ENCODE results near the gene TMC3.

Gene TMC3

GRCh38 chr15:81322676-81323253, 51.2 kb downstream of the TMC3 start:
- no peak for DNase-seq (ENCODE audit: low read depth)

DNA sequence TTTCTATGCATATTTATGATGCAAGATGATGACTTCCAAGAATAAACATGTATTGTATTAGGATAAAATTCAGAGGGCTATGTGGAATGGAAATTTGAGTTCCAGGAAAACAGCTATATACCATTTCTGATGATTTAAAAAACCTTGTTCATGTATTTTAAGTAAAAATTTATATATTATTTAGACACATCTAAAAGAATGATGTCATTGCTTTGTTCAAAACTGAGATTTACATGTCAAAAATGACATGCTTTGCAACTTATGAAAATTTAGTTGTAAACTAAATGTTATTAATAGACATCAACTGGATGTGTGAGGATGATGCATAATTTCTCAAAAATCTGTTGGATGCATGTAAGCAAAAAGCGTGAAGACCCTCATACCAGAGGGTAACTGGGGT, 52.3 kb downstream of the TMC3 start:
- no peak for DNase-seq (ENCODE audit: low read depth)

DNA sequence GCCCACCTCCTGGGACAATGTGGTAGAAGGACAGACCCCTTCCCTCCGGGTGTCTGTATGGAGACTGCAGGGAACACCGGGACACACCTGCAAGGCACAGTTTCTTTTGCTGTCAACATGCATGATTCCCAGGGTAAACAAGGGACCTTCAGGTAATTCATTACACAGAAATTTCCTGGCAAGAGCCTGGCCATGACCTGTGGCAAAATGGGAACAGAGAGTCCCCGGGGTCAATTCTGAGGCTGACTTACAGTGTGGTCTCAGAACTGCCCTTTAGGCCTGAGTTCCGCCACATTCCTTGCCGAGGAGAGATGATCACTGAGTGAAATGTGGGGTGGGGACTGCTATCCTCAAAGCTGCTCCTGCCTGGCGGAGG, 56.4 kb downstream of the TMC3 start:
- DNase-seq (ENCODE audit: low read depth) = no peak

GRCh38 chr15:81316267-81316666, 57.7 kb downstream of the TMC3 start:
- no peak for DNase-seq (ENCODE audit: low read depth)

- DNase-seq (ENCODE audit: low read depth) = no peak
Observed at GRCh38 chr15:81315452-81316175, 58.4 kb downstream of the TMC3 start.

GRCh38 chr15:81314378-81314777, 59.6 kb downstream of the TMC3 start:
- no peak for DNase-seq (ENCODE audit: low read depth)

- DNase-seq (ENCODE audit: low read depth) = no peak
Observed at GRCh38 chr15:81313686-81314085, 60.3 kb downstream of the TMC3 start.

DNA sequence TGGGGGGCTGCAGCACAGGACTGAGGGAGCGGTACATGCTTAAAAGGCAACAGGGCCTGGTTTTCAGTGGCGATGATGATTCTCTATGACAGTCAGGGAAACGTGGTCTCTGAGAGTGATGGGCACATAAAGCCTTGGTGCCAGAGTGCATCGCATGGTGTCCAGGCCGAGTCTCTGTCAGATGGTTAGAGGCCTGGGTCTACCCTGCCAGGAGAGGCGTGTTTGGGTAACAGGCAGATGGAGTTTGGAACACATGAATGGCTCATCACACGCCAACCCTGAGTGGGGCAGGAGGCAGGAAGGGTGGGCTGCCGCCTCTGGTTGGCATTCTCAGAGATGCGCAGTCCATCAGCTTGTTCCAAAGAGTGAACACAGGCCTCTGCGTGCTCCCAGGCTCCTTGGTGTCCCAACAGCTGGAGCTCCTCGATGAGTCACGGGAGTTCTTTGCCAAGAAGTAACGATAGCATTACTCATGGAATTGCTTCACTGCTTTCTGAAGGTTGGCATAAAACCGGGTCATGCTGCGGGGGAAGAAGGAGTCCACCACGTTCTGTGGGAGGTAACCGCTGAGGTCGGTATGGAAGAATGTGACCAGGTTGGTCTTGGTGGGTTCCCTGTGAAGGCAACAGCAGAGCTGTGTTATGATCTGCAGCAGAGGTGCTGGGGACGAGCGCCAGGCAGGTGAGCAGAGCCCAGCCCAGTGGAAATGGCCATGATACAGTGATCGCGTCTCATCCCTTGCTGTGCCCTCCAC, 61.0 kb downstream of the TMC3 start:
- peak; percentile 97 for DNase-seq (ENCODE audit: low read depth)

GRCh38 chr15:81311752-81312464, 62.1 kb downstream of the TMC3 start:
- DNase-seq (ENCODE audit: low read depth) = no peak

- DNase-seq (ENCODE audit: low read depth) = no peak
Observed at GRCh38 chr15:81310480-81310879, 63.5 kb downstream of the TMC3 start.

- no peak for DNase-seq (ENCODE audit: low read depth)
Observed at GRCh38 chr15:81309647-81310450, 64.2 kb downstream of the TMC3 start.

DNA sequence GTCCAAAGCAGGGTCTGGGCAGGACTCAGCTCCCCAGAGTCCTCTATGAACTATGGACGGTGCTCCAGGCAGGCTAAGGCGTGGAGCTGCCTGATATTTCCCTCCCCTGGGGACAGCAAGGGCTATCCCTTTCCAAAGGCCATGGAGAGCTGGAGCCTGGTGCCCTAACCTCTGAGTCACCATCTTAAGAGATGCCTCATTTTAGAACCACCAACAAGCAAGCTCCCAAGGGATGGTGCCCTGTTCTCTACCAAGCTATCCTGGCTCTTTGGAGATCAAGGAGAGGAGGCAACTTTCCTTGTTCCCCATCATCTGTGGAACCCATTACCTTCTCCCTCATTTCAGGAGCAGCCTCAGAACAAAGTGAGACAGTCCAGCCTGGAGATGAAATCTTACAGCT, 65.8 kb downstream of the TMC3 start:
- peak; percentile 30 for DNase-seq (ENCODE audit: low read depth)

DNA sequence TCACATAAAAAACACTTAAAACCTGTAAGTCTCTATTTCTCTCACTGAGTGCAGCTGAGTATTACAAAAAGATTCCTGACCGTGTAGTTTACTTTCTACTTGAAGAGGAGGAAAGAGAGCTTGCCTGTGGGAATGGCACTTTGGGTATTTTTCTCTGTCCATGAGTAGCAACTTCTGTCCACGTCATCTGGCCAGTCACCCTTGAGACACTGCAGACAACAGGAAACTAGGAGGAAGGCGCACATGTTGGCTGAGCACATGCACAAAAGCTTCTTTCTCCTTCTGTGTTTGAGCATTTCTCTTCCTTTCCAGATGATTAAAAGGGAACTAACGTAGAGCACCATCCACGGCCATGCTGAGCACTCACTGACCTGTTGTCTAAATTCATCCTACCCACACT, 69.8 kb downstream of the TMC3 start:
- DNase-seq (ENCODE audit: low read depth) = peak; percentile 43

DNA sequence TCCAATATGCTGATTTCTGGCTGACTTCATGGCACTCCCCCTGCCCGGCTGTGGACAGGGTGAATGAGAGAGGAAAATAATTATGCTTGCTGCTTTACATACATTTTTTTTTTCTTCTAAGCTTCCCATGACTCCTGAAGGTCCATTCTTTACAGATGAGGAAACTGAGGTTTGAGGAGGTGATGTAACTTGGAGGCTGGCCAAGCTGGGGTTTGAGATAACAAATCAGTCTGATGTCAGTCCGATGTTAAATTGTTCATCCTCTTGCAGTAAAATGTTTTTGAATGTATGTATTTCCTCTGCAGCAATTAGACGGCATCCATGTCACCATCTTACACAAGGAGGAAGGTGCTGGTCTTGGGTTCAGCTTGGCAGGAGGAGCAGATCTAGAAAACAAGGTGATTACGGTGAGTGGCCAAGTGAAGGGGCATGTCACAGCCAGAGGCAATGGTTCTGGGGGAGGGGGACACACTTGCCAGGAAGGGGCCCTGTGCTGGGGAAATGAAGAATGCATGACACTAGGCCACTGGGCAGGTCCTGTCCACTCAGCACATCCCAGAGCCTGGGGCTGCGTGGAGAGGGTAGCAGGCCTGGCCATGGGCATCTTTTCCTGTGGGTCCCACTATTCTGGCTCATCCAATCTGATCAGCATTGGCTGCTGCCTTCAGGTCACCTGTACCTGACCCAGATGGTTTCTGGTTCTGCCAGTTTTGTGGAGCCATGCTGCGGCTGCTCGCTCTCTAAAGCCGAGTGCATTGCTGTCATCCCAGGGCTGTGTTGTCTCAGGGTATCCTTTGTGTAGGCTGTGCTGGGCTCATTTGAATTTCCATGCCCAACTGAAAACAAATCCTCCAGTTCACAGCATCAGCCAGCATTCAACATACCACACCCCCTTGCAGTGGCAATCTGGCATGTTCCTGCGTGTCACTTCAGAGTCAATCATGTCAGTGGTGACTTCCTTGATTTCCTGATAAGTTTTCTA, 70.5 kb downstream of the TMC3 start:
- no peak for DNase-seq (ENCODE audit: low read depth)

GRCh38 chr15:81302701-81303109, 71.3 kb downstream of the TMC3 start:
- DNase-seq (ENCODE audit: low read depth) = no peak

GRCh38 chr15:81301815-81302399, 72.1 kb downstream of the TMC3 start:
- no peak for DNase-seq (ENCODE audit: low read depth)

DNA sequence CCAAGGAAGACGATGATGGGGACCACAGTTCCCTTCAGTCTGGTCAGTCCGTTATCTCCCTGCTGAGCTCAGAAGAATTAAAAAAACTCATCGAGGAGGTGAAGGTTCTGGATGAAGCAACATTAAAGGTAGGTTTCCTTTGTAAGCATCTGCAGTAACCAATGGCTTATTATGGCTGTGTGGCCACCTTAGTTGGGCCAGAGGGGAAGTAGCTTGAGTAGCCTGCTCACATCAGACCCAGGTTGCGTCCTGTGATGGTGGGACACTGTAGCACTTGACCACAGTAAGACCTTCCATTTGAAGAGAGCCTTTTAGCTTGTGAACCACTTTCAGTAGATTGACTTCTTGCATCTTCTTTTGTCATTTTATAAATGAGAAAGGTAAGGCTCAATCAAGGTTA, 72.6 kb downstream of the TMC3 start:
- no peak for DNase-seq (ENCODE audit: low read depth)

GRCh38 chr15:81299630-81300273, 74.3 kb downstream of the TMC3 start:
- no peak for DNase-seq (ENCODE audit: low read depth)

DNA sequence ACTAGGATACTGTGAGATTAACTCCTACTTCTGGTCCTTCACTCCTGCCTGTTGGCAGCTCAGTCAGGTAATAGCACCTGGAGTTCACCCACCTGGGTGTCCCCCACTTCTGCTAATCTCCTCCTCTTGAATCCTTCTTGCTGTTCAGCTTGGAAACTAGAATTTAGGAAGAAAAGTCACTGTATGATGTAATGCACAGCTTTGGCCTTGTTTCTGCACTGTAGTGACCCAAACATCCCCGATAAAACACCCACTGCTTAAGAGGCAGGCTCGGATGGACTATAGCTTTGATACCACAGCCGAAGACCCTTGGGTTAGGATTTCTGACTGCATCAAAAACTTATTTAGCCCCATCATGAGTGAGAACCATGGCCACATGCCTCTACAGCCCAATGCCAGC, 74.9 kb downstream of the TMC3 start:
- no peak for DNase-seq (ENCODE audit: low read depth)

GRCh38 chr15:81298611-81299010, 75.4 kb downstream of the TMC3 start:
- DNase-seq (ENCODE audit: low read depth) = no peak

Data from stromal cell of bone marrow (primary cell).